ENCODE results near the gene PTPN1. TPM values are rescaled to one million over a fixed set of nuclear protein-coding genes. Genes with fewer than 3 reads are reported as not detected.

Gene PTPN1
- total and polyA plus RNA-seq, 8 donors = 26.3 to 98.6 (median 30.4) TPM

DNA sequence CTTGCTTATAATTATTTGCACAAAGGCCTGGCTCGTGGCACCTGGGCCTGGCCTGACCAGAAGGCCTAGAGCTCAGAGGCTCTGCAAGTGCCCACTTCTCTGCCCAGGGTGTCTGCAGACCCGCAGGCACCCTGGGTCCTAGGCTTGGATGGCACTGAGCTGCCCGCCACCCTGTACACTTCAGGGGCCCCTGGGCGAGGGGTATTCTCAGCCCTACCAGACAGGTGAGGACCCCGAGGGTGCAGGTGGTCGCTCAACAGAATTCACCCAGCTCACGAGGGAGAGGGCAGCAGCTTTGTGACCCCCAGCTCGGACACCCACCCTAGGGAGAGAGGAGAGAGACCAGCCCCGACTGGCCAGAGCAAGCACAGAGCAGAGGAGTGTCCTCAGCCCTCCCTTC, 97.3 kb downstream of the PTPN1 start:
- no peak for ATAC-seq
- H3K27ac ChIP-seq = no peak overlapping the region
- TF ChIP-seq, protein P1, sequence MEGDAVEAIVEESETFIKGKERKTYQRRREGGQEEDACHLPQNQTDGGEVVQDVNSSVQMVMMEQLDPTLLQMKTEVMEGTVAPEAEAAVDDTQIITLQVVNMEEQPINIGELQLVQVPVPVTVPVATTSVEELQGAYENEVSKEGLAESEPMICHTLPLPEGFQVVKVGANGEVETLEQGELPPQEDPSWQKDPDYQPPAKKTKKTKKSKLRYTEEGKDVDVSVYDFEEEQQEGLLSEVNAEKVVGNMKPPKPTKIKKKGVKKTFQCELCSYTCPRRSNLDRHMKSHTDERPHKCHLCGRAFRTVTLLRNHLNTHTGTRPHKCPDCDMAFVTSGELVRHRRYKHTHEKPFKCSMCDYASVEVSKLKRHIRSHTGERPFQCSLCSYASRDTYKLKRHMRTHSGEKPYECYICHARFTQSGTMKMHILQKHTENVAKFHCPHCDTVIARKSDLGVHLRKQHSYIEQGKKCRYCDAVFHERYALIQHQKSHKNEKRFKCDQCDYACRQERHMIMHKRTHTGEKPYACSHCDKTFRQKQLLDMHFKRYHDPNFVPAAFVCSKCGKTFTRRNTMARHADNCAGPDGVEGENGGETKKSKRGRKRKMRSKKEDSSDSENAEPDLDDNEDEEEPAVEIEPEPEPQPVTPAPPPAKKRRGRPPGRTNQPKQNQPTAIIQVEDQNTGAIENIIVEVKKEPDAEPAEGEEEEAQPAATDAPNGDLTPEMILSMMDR (IDR thresholded peaks at IDR 0.05) = no peak

DNA sequence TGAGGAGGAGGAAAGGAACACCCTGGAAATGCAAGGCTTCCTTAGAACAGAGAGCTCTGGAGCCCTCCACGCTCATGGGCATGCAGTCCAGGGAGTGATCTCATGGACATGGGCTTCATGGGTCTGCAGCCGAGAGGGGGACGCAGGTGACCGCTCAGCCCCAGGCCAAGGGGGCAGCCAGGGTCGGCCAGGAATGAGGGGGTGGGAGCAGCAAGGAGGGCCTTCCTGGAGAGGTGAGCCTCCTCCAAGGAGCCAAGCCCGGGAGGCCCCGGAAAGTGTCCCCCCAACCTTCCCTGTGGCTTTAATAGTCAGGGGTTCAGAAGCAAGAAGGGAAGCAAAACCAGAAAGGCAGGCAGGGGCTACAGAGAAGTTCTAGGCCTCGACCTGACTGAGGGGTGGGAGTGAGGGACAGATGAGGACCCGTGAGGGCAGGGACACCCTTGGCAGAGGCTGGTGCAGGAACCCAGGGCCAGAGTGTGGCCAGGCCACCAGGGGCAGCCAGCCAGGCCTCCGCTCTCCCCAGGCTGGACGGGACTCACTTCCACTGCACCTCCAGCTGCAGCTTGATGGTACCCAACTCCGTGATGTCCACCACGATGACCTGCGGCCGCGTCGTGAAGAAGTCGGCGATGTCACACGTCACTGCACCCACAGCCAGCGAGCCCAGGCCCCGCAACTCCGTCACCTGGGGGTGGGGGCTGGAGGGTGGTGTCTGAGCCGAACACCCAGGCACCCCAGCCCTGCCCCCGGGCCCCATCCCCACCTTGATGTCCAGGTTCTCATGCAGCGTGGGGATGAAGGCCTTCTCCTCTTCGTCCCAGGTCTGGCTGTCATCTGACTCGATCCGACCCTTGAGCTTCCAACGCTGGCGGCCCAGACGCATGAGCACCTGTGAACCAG, 97.9 kb downstream of the PTPN1 start:
- H3K27me3 ChIP-seq = no peaks in the 10 kb centered on the region
- ATAC-seq (no peak), DNase-seq (no peak)
- TF ChIP-seq, protein P1 (IDR thresholded peaks at IDR 0.05) = no peak
- no peaks in the 10 kb centered on the region for H3K36me3 ChIP-seq
- H3K4me3 ChIP-seq = no peak overlapping the region
- no peaks in the 10 kb centered on the region for H3K4me1 ChIP-seq
- intact Hi-C loops (cut with DNase I) = no loop called here
- H3K9me3 ChIP-seq = no peaks in the 10 kb centered on the region
- no peak overlapping the region for H3K27ac ChIP-seq

More for the DNA sequence above, 97.3 kb downstream of the PTPN1 start:
- H3K9me3 ChIP-seq = no peaks in the 10 kb centered on the region
- intact Hi-C loops (cut with DNase I) = no loop called here
- no peaks in the 10 kb centered on the region for H3K27me3 ChIP-seq
- no peaks in the 10 kb centered on the region for H3K36me3 ChIP-seq
- no peaks in the 10 kb centered on the region for H3K4me1 ChIP-seq
- DNase-seq = no peak
- H3K4me3 ChIP-seq = no peak overlapping the region

DNA sequence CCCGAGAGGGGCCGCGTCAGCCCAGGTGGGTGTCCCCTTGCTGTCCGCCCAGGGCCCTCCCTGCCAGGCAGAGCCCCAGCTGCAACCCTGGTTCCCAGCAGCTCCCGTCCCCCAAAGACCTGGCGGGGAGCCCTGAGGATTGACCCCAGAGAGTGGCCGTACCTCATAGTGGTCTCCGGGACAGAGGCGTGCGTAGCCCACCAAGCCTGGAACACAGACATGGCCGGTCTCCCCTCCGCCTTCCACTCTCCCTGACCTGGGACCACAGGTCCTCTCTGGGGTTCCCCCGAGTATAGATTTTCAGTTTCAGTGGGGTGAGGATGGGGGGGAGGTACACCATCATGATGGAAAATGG, 98.5 kb downstream of the PTPN1 start:
- no peak overlapping the region for H3K27ac ChIP-seq
- TF ChIP-seq, protein P1 (IDR thresholded peaks at IDR 0.05) = no peak
- H3K4me1 ChIP-seq = no peaks in the 10 kb centered on the region
- H3K36me3 ChIP-seq = no peaks in the 10 kb centered on the region
- DNase-seq = no peak
- no peaks in the 10 kb centered on the region for H3K9me3 ChIP-seq
- no peak overlapping the region for H3K4me3 ChIP-seq
- no peaks in the 10 kb centered on the region for H3K27me3 ChIP-seq
- ATAC-seq = no peak
- intact Hi-C loops (cut with DNase I) = no loop called here

DNA sequence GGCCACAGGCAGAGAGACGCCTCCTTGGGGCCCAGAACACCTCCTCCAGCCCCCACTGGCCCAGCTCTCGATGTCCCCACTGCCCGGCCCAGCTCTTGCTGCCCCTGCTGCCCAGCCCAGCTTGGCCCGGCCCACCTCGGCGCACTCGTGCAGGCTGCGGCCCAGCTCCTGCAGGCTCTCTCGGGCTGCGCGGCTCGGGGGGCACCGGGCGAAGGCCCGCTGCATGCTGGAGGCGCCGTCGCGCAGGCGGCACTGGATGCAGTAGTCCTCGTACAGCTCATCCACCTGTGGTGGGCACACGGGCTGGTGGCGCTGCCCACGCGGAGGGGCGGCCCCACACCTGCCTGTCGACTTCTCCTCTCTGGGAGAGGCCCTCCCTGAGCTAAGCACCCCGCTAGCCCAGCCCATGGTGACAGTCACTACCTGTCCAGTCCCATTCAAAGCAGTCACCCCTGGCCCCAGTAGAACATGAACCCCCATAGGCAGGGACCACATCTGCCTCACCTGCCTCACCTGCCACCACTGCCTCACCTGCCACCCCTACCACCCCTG, 99.3 kb downstream of the PTPN1 start:
- Histone ChIP-seq H3K27ac (no peak overlapping the region), H3K27me3 (no peaks in the 10 kb centered on the region), H3K4me1 (no peaks in the 10 kb centered on the region), H3K4me3 (no peak overlapping the region), H3K9me3 (no peaks in the 10 kb centered on the region), H3K36me3 (no peaks in the 10 kb centered on the region)
- intact Hi-C loops (cut with DNase I) = no loop called here
- TF ChIP-seq, protein P1 (IDR thresholded peaks at IDR 0.05) = no peak
- DNase-seq (no peak), ATAC-seq (no peak)

DNA sequence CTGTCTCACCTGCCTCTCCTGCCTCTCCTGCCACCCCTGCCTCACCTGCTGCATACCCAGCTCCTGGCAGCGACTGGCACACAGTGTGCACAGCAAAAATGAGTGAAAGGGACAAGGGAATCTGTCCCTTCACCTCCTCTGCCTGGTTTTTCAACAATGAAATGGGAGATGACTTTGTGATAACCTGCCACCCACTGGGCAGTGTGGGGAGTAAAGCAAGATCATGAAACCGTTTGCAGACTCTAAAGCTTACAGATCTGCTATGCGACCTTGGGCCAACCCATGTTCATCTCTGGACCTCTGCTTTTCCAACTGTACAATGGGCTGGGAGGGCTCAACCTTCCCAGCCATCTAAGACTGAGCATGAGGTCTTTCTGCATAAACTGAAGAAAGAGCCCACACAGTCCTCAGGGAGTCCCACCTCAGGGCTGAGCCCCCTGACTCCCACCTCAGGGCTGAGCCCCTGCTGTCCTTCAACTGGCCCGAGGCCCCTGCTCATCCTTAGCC, 100.1 kb downstream of the PTPN1 start:
- H3K9me3 ChIP-seq = no peaks in the 10 kb centered on the region
- intact Hi-C loops (cut with DNase I) = no loop called here
- H3K27ac ChIP-seq = no peak overlapping the region
- H3K4me3 ChIP-seq = no peak overlapping the region
- H3K36me3 ChIP-seq = no peaks in the 10 kb centered on the region
- H3K4me1 ChIP-seq = no peaks in the 10 kb centered on the region
- no peaks in the 10 kb centered on the region for H3K27me3 ChIP-seq
- DNase-seq = no peak
- TF ChIP-seq, protein P1 (IDR thresholded peaks at IDR 0.05) = no peak
- no peak for ATAC-seq
